Mesothelial cell of epicardium (in vitro differentiated cells): Measurements from ENCODE around the gene THAP3. TPM values are rescaled to one million over a fixed set of nuclear protein-coding genes. Genes with fewer than 3 reads are reported as not detected.

Experiments
- DNase-seq, 2 experiments: peaks; one replicate each; pipeline ENCODE4 v3.0.0; 2021; ENCODE audit warnings: low spot score in 2 of 2; ENCODE audit not compliant: unreplicated experiment in 2 of 2
- H3K27ac Mint-ChIP-seq: 2 replicates; pipeline ENCODE4 v1.8.0; 2021; ENCODE audit warnings: mixed read lengths
- H3K27me3 Mint-ChIP-seq: 2 replicates; pipeline ENCODE4 v1.8.0; 2021; ENCODE audit warnings: low read depth, mixed read lengths
- H3K36me3 Mint-ChIP-seq: 2 replicates; pipeline ENCODE4 v1.8.0; 2021; ENCODE audit warnings: mixed read lengths
- H3K4me1 Mint-ChIP-seq: 2 replicates; pipeline ENCODE4 v1.8.0; 2021; ENCODE audit warnings: mixed read lengths
- H3K4me3 Mint-ChIP-seq: 2 replicates; pipeline ENCODE4 v1.8.0; 2021; ENCODE audit warnings: mild to moderate bottlenecking, moderate library complexity, mixed read lengths
- H3K9me3 Mint-ChIP-seq: 2 replicates; pipeline ENCODE4 v1.8.0; 2021; ENCODE audit warnings: mixed read lengths
- CTCF ChIP-seq: fragments of 200-600 bp; sonication (generic); IDR thresholded peaks from one replicate; pipeline ENCODE4 v1.5.0; 2021; ENCODE audit warnings: antibody characterized with exemption; ENCODE audit not compliant: unreplicated experiment
- total RNA-seq: library from RNA; stranded (reverse); gene quantifications from 3 replicates; pipeline ENCODE4 v1.2.1, GENCODE V29; 2021

THAP3 gene
- total RNA-seq, 1 donor from 2014 or later, result 22.9 TPM

- H3K36me3 Mint-ChIP-seq, result no peaks in the 10 kb centered on the region
- peak overlapping the region; percentile 88 for H3K27ac Mint-ChIP-seq
- peak overlapping the region; percentile 94 for H3K4me3 Mint-ChIP-seq
- DNase-seq, result no peak
- TF ChIP-seq CTCF, result no peak
- H3K4me1 Mint-ChIP-seq, result peaks cover 21% of the 10 kb centered on the region
- H3K27me3 Mint-ChIP-seq, result no peaks in the 10 kb centered on the region
- H3K9me3 Mint-ChIP-seq, result no peaks in the 10 kb centered on the region
These were observed 43.9 kb upstream of the THAP3 start for GRCh38 chr1:6580593-6581409.

GRCh38 chr1:6581561-6582305, 42.9 kb upstream of the THAP3 start:
- Mint-ChIP-seq H3K27ac (no peak overlapping the region), H3K36me3 (no peaks in the 10 kb centered on the region), H3K27me3 (no peaks in the 10 kb centered on the region), H3K4me3 (peak overlapping the region; percentile 94), H3K4me1 (peaks cover 21% of the 10 kb centered on the region), H3K9me3 (no peaks in the 10 kb centered on the region)
- no peak for TF ChIP-seq CTCF
- no peak for DNase-seq

DNA sequence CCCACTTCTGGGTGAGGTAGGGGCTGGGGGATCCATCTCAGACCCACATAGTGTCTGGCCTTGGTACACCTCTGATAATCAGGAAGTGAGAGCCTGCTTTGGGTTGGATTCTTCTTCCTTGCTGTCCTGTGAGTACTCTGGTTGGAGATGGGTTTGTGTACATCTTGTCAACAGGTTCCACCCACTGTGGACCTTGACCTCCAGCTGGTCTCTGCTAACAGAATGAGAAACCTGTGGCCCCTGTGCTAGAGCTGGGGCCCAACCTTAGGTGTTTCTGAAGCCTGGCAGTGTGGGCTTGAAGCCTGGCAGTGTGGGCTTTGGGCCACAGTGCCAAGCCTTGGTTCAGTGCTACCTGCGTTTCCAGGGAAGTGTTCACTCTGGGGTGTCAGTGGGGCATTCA, 42.3 kb upstream of the THAP3 start:
- H3K4me3 Mint-ChIP-seq, result peak overlapping the region; percentile 94
- peaks cover 21% of the 10 kb centered on the region for H3K4me1 Mint-ChIP-seq
- no peaks in the 10 kb centered on the region for H3K36me3 Mint-ChIP-seq
- H3K27me3 Mint-ChIP-seq, result no peaks in the 10 kb centered on the region
- H3K27ac Mint-ChIP-seq, result peak overlapping the region; percentile 34
- no peaks in the 10 kb centered on the region for H3K9me3 Mint-ChIP-seq
- TF ChIP-seq CTCF, result no peak
- no peak for DNase-seq

DNA sequence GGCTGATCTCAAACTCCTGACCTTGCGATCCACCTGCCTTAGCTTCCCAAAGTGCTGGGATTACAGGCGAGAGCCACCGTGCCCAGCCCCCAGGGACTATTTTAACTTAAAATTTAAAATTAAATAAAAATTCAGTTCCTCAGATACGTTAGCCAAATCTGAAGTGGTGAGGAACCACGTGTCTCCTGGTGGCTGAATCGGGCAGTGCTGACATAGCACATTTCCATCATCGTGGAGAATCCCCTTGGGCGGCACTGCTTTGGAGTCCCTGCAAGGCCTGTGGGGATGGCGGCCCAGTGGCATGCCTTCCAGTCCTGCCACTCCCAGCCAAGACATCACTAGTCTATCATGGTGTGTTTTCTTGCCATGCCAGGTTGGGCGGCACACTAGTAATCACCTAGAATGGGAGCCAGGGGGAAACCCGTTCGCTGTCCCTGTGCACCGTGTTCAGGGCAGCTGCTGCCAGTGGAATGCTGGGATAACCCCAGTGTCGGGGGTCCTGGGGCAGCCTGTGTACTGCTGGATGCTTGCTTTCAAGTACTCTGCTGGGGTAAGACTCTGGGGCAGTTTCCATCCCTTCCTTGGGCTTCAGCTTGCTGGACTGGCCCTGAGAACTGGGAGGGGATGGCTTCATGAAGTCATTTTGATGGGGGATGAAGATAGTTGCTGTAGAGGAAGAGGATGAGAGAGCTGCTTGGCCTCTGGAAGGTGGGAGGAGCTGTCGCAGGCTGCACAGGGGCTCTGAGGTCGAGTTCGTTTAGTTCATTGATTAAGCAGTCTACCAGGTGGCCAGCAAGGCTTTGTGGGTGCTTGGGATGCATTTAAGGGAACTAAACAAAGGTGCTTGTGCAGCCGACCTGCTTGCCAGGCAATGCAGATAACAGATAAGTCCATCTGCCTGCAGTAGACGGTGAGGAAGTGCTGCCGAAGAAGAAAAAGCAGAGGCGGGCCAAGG, 40.3 kb upstream of the THAP3 start:
- H3K4me3 Mint-ChIP-seq, result no peak overlapping the region
- no peaks in the 10 kb centered on the region for H3K27me3 Mint-ChIP-seq
- peak; percentile 67 for TF ChIP-seq CTCF
- no peaks in the 10 kb centered on the region for H3K36me3 Mint-ChIP-seq
- DNase-seq, result no peak
- no peaks in the 10 kb centered on the region for H3K9me3 Mint-ChIP-seq
- H3K27ac Mint-ChIP-seq, result no peak overlapping the region
- peaks cover 20% of the 10 kb centered on the region for H3K4me1 Mint-ChIP-seq

GRCh38 chr1:6585081-6585722, 39.5 kb upstream of the THAP3 start:
- no peak for DNase-seq
- no peak overlapping the region for H3K4me3 Mint-ChIP-seq
- no peak overlapping the region for H3K27ac Mint-ChIP-seq
- TF ChIP-seq CTCF, result no peak
- H3K36me3 Mint-ChIP-seq, result no peaks in the 10 kb centered on the region
- peaks cover 15% of the 10 kb centered on the region for H3K4me1 Mint-ChIP-seq
- H3K27me3 Mint-ChIP-seq, result no peaks in the 10 kb centered on the region
- H3K9me3 Mint-ChIP-seq, result no peaks in the 10 kb centered on the region
